BLaER1 (cell line): ENCODE results near the gene C1D.
A peak's percentile ranks its signal among the peaks of the same experiment; 100 is the strongest.

Source experiments
- H3K27ac ChIP-seq: shearing (Covaris generic); formaldehyde crosslinking; 2 replicates; pipeline ENCODE4 v1.8.1; 2022
- H3K27me3 ChIP-seq: shearing (Covaris generic); formaldehyde crosslinking; 2 replicates; pipeline ENCODE4 v1.8.1; 2022
- H3K36me3 ChIP-seq: shearing (Covaris generic); formaldehyde crosslinking; 2 replicates; pipeline ENCODE4 v1.8.1; 2022
- H3K4me1 ChIP-seq: shearing (Covaris generic); formaldehyde crosslinking; 2 replicates; pipeline ENCODE4 v1.8.1; 2022
- H3K4me2 ChIP-seq: shearing (Covaris generic); formaldehyde crosslinking; 2 replicates; pipeline ENCODE4 v1.8.1; 2022
- H3K4me3 ChIP-seq: shearing (Covaris generic); formaldehyde crosslinking; 2 replicates; pipeline ENCODE4 v1.8.1; 2022
- H3K9ac ChIP-seq: shearing (Covaris generic); formaldehyde crosslinking; 2 replicates; pipeline ENCODE4 v1.8.1; 2022
- H3K9me3 ChIP-seq: shearing (Covaris generic); formaldehyde crosslinking; 2 replicates; pipeline ENCODE4 v1.8.1; 2022
- H4K20me1 ChIP-seq: shearing (Covaris generic); formaldehyde crosslinking; 2 replicates; pipeline ENCODE4 v1.8.1; 2022
- Cebpa-rat ChIP-seq: shearing (Covaris generic); IDR thresholded peaks from 2 replicates; pipeline ENCODE4 v1.8.1; 2022

Gene C1D

GRCh38 chr2:68062680-68063387 is at the start of gene C1D:
TSS of gene C1D (minus strand) at chr2:68063004. CDS start at chr2:68047310, 15,694 bp downstream.
- Histone ChIP-seq H3K36me3 (no peaks in the 10 kb centered on the region), H3K9me3 (no peaks in the 10 kb centered on the region), H3K4me2 (peak within 1 kb of the TSS; percentile 73)

GRCh38 chr2:68110102-68110501 is 47.3 kb upstream of the C1D start:
- H3K9me3 ChIP-seq, result peaks cover 18% of the 10 kb centered on the region
- no peaks in the 10 kb centered on the region for H3K4me1 ChIP-seq
- TF ChIP-seq Cebpa-rat, result no peak
- no peaks in the 10 kb centered on the region for H4K20me1 ChIP-seq
- H3K4me2 ChIP-seq, result no peak overlapping the region
- no peak overlapping the region for H3K27ac ChIP-seq
- no peaks in the 10 kb centered on the region for H3K36me3 ChIP-seq
- no peaks in the 10 kb centered on the region for H3K27me3 ChIP-seq
- H3K9ac ChIP-seq, result no peak overlapping the region
- no peak overlapping the region for H3K4me3 ChIP-seq

More at GRCh38 chr2:68062680-68063387, at the start of gene C1D:
- Histone ChIP-seq H3K27ac (peak within 1 kb of the TSS; percentile 85), H3K4me1 (peaks cover 24% of the 10 kb centered on the region), H3K9ac (peak within 1 kb of the TSS; percentile 86), H4K20me1 (peaks cover 26% of the 10 kb centered on the region), H3K4me3 (peak within 1 kb of the TSS; percentile 80), H3K27me3 (no peaks in the 10 kb centered on the region)
- TF ChIP-seq Cebpa-rat, result no peak

DNA sequence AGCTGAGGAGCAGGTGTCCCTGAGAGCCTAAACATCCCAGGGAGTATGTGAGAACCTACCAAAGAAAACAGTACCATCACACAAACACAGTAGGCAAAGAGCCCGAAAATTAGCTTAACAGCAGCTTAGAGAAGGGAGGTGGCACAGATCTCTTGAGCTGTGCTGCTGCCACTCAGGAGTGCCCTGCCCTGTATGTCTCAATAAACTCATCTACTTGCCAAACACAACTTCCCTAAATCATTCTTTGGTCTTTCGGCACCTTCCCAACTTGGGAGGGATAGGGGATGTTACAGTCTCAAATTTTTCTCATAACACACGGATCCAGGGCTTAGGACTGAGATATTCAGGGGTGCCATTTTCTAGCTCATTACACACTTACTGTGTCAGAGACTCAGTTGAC is 45.3 kb upstream of the C1D start:
- no peak for TF ChIP-seq Cebpa-rat
- H3K9me3 ChIP-seq, result peaks cover 24% of the 10 kb centered on the region
- no peaks in the 10 kb centered on the region for H4K20me1 ChIP-seq
- H3K27me3 ChIP-seq, result no peaks in the 10 kb centered on the region
- no peak overlapping the region for H3K9ac ChIP-seq
- no peaks in the 10 kb centered on the region for H3K36me3 ChIP-seq
- no peak overlapping the region for H3K27ac ChIP-seq
- H3K4me3 ChIP-seq, result no peak overlapping the region
- H3K4me2 ChIP-seq, result no peak overlapping the region
- peaks cover 7% of the 10 kb centered on the region for H3K4me1 ChIP-seq

- H3K9ac ChIP-seq, result no peak overlapping the region
- H3K9me3 ChIP-seq, result peaks cover 24% of the 10 kb centered on the region
- H3K4me1 ChIP-seq, result peaks cover 9% of the 10 kb centered on the region
- no peak overlapping the region for H3K4me2 ChIP-seq
- no peak for TF ChIP-seq Cebpa-rat
- no peaks in the 10 kb centered on the region for H3K36me3 ChIP-seq
- no peaks in the 10 kb centered on the region for H3K27me3 ChIP-seq
- no peaks in the 10 kb centered on the region for H4K20me1 ChIP-seq
- no peak overlapping the region for H3K4me3 ChIP-seq
- no peak overlapping the region for H3K27ac ChIP-seq
Observed at GRCh38 chr2:68107475-68107874, 44.7 kb upstream of the C1D start.

GRCh38 chr2:68104111-68104835 is 41.5 kb upstream of the C1D start:
- Histone ChIP-seq H4K20me1 (no peaks in the 10 kb centered on the region), H3K9me3 (peaks cover 27% of the 10 kb centered on the region), H3K36me3 (no peaks in the 10 kb centered on the region), H3K4me3 (no peak overlapping the region), H3K27me3 (no peaks in the 10 kb centered on the region), H3K27ac (no peak overlapping the region), H3K4me1 (peaks cover 19% of the 10 kb centered on the region), H3K4me2 (no peak overlapping the region), H3K9ac (no peak overlapping the region)
- no peak for TF ChIP-seq Cebpa-rat

DNA sequence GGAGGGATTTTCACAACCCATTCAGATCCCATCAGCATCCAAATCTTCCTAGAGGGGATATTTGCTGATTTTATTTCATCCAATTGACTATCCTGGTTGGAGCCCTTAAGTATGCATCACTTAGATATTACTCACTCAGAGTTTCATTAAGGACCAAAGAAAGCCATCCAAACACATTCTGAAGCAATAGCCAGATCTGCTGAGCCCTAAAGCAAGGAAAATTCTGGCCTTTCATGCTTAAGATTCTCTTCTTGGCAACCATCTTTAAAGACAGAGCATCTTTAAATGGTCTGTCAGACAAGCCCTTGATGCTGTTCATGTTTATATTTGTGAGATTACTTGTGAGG is 40.9 kb upstream of the C1D start:
- Histone ChIP-seq H3K9ac (no peak overlapping the region), H3K4me1 (peaks cover 25% of the 10 kb centered on the region), H4K20me1 (no peaks in the 10 kb centered on the region), H3K36me3 (no peaks in the 10 kb centered on the region), H3K9me3 (peaks cover 32% of the 10 kb centered on the region), H3K27me3 (no peaks in the 10 kb centered on the region), H3K4me3 (no peak overlapping the region), H3K4me2 (peak overlapping the region; percentile 19; the same call in 1 of the 2 replicates), H3K27ac (no peak overlapping the region)
- no peak for TF ChIP-seq Cebpa-rat

DNA sequence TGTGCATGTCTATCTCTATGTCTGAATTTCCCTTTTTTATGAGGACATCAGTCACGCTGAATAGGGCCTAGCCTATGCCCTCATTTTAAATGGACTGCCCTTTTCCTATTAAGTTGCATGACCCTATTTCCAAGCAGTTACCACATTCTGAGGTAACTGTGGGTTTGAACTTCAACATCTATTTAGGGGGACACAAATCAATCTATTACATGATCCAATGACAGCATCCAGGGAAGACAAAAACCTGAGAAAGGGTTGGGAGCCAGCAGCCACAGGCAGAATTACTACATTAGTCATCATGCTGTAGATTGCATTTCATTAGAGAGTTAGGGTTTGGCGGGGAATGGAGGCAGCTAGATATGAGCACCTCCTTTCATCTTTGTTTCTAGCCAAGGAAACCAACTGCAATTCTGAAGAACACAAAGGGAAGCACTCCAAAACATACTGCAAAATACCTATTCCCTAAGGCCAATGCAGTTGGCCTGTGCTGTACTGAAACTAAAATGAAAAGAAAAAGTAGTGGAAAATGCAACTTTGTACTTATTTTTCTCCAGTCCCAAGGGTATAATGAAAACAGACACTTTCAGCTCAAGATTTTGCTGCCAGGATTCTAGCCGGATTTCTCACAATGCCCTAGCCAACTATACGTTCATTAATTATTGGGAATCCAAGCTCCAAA is 40.4 kb upstream of the C1D start:
- TF ChIP-seq Cebpa-rat, result no peak
- Histone ChIP-seq H3K4me2 (peak overlapping the region; percentile 19; the same call in 1 of the 2 replicates), H3K27me3 (no peaks in the 10 kb centered on the region)

DNA sequence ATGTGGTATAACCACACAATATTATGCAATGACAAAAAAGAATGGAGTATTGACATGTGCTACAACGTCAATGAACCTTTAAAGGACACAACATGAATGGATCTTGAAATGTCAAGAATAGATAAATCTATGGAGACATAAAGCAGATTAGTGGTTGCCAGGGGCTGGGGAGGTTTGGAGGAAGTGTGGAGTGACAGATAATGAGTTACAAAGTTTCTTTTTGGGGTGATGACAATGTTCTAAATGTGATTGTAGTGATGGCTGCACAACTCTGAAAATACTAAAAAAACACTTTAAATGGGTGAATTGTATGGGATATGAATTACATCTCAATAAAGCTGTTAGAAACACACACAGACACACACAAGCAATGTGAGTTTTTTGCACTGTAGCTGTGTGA is 37.4 kb upstream of the C1D start:
- Histone ChIP-seq H3K9ac (no peak overlapping the region), H3K27ac (no peak overlapping the region), H3K4me3 (no peak overlapping the region), H4K20me1 (no peaks in the 10 kb centered on the region), H3K4me2 (no peak overlapping the region), H3K9me3 (peaks cover 15% of the 10 kb centered on the region), H3K27me3 (no peaks in the 10 kb centered on the region), H3K4me1 (peaks cover 30% of the 10 kb centered on the region), H3K36me3 (no peaks in the 10 kb centered on the region)
- TF ChIP-seq Cebpa-rat, result no peak

More for the DNA sequence above, 40.4 kb upstream of the C1D start:
- Histone ChIP-seq H3K27ac (no peak overlapping the region), H4K20me1 (no peaks in the 10 kb centered on the region), H3K36me3 (no peaks in the 10 kb centered on the region), H3K4me1 (peaks cover 27% of the 10 kb centered on the region), H3K9ac (no peak overlapping the region), H3K9me3 (peaks cover 32% of the 10 kb centered on the region), H3K4me3 (no peak overlapping the region)

DNA sequence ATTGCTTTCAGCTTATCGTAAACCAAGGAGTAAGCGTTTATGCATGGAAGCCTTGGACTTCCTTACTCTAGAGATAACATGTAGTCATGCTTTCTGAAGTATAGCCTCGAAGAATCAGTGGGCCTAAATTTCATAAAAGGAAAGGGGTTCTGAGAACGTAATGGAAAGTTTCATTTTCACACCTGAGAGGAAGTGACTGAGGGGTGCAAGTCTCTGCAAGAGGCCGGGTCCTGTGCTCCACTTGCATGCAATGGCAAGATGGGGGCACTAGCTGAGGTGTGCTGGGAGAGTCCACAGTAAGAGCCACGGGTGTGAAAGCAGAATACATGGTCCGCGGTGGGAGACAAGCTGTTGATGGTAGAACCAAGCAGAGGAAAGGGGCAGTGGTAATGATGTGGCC is 36.5 kb upstream of the C1D start:
- Histone ChIP-seq H3K4me2 (peak overlapping the region; percentile 18), H3K9me3 (peaks cover 8% of the 10 kb centered on the region; the same call in 1 of the 2 replicates), H3K27me3 (no peaks in the 10 kb centered on the region), H3K4me3 (no peak overlapping the region), H3K4me1 (peaks cover 30% of the 10 kb centered on the region), H3K27ac (no peak overlapping the region), H3K9ac (no peak overlapping the region), H4K20me1 (no peaks in the 10 kb centered on the region), H3K36me3 (no peaks in the 10 kb centered on the region)
- TF ChIP-seq Cebpa-rat, result no peak
